Measurements from ENCODE around the gene SRP54. TPM values are rescaled to one million over a fixed set of nuclear protein-coding genes. Genes with fewer than 3 reads are reported as not detected.

The SRP54 gene
- total RNA-seq, 1 donor from 2014 or later, result 37.6 TPM

DNA sequence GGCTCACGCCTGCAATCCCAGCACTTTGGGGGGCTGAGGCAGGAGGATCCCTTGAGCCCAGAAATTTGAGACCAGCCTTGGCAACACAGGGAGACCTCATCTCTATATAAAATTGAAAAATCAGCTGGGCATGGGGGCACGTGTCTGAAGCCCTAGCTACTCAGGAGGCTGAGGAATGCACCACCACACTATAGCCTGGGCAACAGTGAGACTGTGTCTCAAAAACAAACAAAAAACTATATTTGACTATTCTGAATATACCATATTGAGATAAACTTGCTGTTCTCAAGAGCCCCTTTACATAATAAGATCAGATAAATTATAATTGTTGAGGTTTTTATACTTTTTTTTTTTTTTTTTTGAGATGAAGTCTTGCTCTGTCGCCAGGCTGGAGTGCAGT, 44.9 kb upstream of the SRP54 start:
- no peaks in the 10 kb centered on the region for H3K9me3 ChIP-seq
- intact Hi-C loops (cut with DNase I), result no loop called here
- TF ChIP-seq, protein P1, sequence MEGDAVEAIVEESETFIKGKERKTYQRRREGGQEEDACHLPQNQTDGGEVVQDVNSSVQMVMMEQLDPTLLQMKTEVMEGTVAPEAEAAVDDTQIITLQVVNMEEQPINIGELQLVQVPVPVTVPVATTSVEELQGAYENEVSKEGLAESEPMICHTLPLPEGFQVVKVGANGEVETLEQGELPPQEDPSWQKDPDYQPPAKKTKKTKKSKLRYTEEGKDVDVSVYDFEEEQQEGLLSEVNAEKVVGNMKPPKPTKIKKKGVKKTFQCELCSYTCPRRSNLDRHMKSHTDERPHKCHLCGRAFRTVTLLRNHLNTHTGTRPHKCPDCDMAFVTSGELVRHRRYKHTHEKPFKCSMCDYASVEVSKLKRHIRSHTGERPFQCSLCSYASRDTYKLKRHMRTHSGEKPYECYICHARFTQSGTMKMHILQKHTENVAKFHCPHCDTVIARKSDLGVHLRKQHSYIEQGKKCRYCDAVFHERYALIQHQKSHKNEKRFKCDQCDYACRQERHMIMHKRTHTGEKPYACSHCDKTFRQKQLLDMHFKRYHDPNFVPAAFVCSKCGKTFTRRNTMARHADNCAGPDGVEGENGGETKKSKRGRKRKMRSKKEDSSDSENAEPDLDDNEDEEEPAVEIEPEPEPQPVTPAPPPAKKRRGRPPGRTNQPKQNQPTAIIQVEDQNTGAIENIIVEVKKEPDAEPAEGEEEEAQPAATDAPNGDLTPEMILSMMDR (IDR thresholded peaks at IDR 0.05), result no peak
- TF ChIP-seq POLR2A (IDR thresholded peaks at IDR 0.05), result no peak
- TF ChIP-seq POLR2AphosphoS5 (IDR thresholded peaks at IDR 0.05; ENCODE audit: insufficient read depth in 1 of 2, low read depth in 1 of 2), result no peak
- H3K4me1 ChIP-seq, result no peaks in the 10 kb centered on the region
- H3K27ac ChIP-seq, result no peak overlapping the region
- H3K36me3 ChIP-seq, result no peaks in the 10 kb centered on the region
- no peak overlapping the region for H3K4me3 ChIP-seq
- no peaks in the 10 kb centered on the region for H3K27me3 ChIP-seq
- DNase-seq (ENCODE audit: extremely low spot score in 2 of 2), result no peak

DNA sequence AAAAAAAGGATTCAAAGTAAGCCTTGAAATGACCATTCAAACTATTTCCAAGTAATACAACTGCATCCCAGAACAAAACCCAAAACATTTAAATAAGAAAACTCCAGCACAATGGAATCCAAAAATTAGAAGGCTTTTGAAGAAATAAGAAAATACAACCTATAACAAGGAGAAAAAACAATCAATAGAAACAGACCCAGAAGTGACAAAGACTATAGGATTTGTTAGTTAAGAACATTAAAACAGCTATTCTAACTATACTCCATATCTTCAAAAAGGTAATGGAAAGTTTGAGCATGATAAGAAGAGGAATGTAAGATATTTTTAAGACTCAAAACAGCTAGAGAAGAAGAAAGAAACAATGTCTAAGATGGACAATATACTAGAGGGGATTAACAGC, 39.3 kb upstream of the SRP54 start:
- Histone ChIP-seq H3K27ac (no peak overlapping the region), H3K9me3 (no peaks in the 10 kb centered on the region), H3K4me1 (no peaks in the 10 kb centered on the region), H3K4me3 (no peak overlapping the region), H3K27me3 (no peaks in the 10 kb centered on the region), H3K36me3 (peaks cover 0 to 10% of the 10 kb centered on the region in 2 donors)
- TF ChIP-seq POLR2A (IDR thresholded peaks at IDR 0.05), result no peak
- TF ChIP-seq, protein P1 (IDR thresholded peaks at IDR 0.05), result no peak
- no peak for TF ChIP-seq POLR2AphosphoS5 (IDR thresholded peaks at IDR 0.05; ENCODE audit: insufficient read depth in 1 of 2, low read depth in 1 of 2)
- DNase-seq (ENCODE audit: extremely low spot score in 2 of 2), result no peak
- intact Hi-C loops (cut with DNase I), result no loop called here

DNA sequence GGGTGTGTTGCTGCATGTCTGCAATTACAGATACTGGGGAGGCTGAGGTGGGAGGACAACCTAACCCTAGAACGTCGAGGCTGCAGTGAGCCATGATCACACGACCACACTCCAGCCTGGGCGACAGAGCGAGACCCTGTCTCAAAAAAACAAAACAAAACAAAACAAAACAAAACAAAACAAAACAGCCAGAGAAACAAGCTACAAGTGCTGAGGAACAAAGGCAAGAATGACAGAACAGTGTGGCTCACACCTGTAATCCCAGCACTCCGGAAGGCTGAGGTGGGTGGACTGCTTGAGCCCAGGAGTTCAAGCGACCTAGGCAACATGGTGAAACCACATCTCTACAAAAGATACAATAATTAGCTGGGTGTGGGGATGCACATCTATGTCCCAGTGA, 38.0 kb upstream of the SRP54 start:
- intact Hi-C loops (cut with DNase I), result no loop called here
- peaks cover 0 to 10% of the 10 kb centered on the region in 2 donors for H3K36me3 ChIP-seq
- H3K27me3 ChIP-seq, result no peaks in the 10 kb centered on the region
- no peaks in the 10 kb centered on the region for H3K4me1 ChIP-seq
- DNase-seq (ENCODE audit: extremely low spot score in 2 of 2), result no peak
- no peaks in the 10 kb centered on the region for H3K9me3 ChIP-seq
- no peak overlapping the region for H3K27ac ChIP-seq
- H3K4me3 ChIP-seq, result no peak overlapping the region
- TF ChIP-seq POLR2AphosphoS5 (IDR thresholded peaks at IDR 0.05; ENCODE audit: insufficient read depth in 1 of 2, low read depth in 1 of 2), result no peak
- TF ChIP-seq, protein P1 (IDR thresholded peaks at IDR 0.05), result no peak

DNA sequence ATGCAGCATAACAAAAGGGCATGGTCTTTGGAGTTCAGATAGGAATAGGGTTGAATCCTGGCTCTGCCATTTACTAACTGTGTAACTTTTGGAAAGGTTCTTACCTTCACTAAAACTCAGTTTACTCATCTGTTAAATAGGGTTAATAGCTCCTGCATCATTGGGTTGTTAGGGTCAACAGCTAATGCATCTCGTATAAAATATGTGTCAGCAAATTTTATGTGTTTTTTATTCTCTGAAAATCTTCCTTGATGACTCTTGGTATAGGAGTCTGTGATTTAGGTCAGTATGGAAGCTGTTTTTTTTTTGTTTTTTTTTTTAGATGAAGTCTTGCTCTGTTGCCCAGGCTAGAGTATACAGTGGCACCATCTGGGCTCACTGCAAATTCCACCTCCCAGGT, 36.1 kb upstream of the SRP54 start:
- Histone ChIP-seq H3K36me3 (peaks cover 0 to 10% of the 10 kb centered on the region in 2 donors), H3K4me3 (no peak overlapping the region), H3K27ac (no peak overlapping the region), H3K9me3 (no peaks in the 10 kb centered on the region), H3K4me1 (no peaks in the 10 kb centered on the region), H3K27me3 (no peaks in the 10 kb centered on the region)
- intact Hi-C loops (cut with DNase I), result no loop called here
- DNase-seq (ENCODE audit: extremely low spot score in 2 of 2), result no peak
- TF ChIP-seq, protein P1 (IDR thresholded peaks at IDR 0.05), result no peak
- no peak for TF ChIP-seq POLR2AphosphoS5 (IDR thresholded peaks at IDR 0.05; ENCODE audit: insufficient read depth in 1 of 2, low read depth in 1 of 2)
- TF ChIP-seq POLR2A (IDR thresholded peaks at IDR 0.05), result no peak

DNA sequence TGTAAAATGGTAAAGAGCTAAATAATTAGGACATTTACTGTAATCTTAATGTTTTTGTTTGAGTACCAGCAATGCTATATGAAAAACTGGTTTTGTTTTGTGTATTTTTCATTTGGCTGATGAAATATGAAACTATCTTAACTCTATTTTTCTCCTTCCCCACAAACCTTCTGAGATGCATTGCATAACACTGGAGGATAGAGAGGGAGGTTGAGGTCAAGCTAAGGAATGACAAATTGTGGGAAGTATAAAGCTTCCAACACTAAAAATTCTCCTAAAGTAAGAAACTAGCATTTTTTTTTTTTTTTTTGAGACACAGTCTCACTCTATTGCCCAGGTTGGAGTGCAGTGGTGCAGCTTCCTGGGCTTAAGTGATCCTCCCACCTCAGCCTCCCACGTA, 31.5 kb upstream of the SRP54 start:
- TF ChIP-seq, protein P1 (IDR thresholded peaks at IDR 0.05), result no peak
- no peak for TF ChIP-seq POLR2A (IDR thresholded peaks at IDR 0.05)
- H3K4me3 ChIP-seq, result no peak overlapping the region
- no peaks in the 10 kb centered on the region for H3K27me3 ChIP-seq
- intact Hi-C loops (cut with DNase I), result no loop called here
- DNase-seq (ENCODE audit: extremely low spot score in 2 of 2), result no peak
- H3K36me3 ChIP-seq, result peaks cover 0 to 7% of the 10 kb centered on the region in 2 donors
- no peaks in the 10 kb centered on the region for H3K4me1 ChIP-seq
- no peak overlapping the region for H3K27ac ChIP-seq
- no peaks in the 10 kb centered on the region for H3K9me3 ChIP-seq
